WERI-Rb-1 (cell line): ENCODE measurements around the gene TDRD7.
"Not testable (repeated sequence)": the region's sequence is repeated elsewhere in the genome, so short reads cannot be mapped to it uniquely, and the experiment has no call there.

Source experiments
- DNase-seq: peaks from one replicate; pipeline ENCODE4 v3.0.0-alpha.2; 2020
- H3K27ac ChIP-seq: fragments of 250-450 bp; sonication (Bioruptor Pico); 2 replicates; pipeline ENCODE4 v1.5.1; 2020; ENCODE audit warnings: mild to moderate bottlenecking, moderate library complexity
- H3K27me3 ChIP-seq: fragments of 250-450 bp; sonication (Bioruptor Pico); 2 replicates; pipeline ENCODE4 v1.5.1; 2021; ENCODE audit warnings: mild to moderate bottlenecking, low read depth, moderate library complexity; ENCODE audit not compliant: insufficient read depth, severe bottlenecking
- H3K36me3 ChIP-seq: fragments of 250-450 bp; sonication (Bioruptor Pico); 2 replicates; pipeline ENCODE4 v1.5.1; 2020; ENCODE audit warnings: mild to moderate bottlenecking, moderate library complexity
- H3K4me3 ChIP-seq: 2 replicates; pipeline ENCODE4 v1.5.1; 2011; ENCODE audit warnings: low read depth, mild to moderate bottlenecking, control low read depth, low read length
- H3K9me3 ChIP-seq: fragments of 250-450 bp; sonication (Bioruptor Pico); 2 replicates; pipeline ENCODE4 v1.5.1; 2021; ENCODE audit warnings: mild to moderate bottlenecking, moderate library complexity; ENCODE audit not compliant: severe bottlenecking
- CTCF ChIP-seq: IDR thresholded peaks from 2 replicates; pipeline ENCODE4 v1.5.1; 2011; ENCODE audit warnings: low read depth, mild to moderate bottlenecking, control low read depth, inconsistent platforms, low read length

TDRD7 gene

GRCh38 chr9:97480749-97481148 lies 68.9 kb downstream of the TDRD7 start:
- H3K27me3 ChIP-seq: no peaks in the 10 kb centered on the region
- no peak for TF ChIP-seq CTCF
- H3K4me3 ChIP-seq: no peak overlapping the region
- H3K36me3 ChIP-seq: peaks cover 9% of the 10 kb centered on the region
- no peak for DNase-seq
- H3K27ac ChIP-seq: no peak overlapping the region
- no peaks in the 10 kb centered on the region for H3K9me3 ChIP-seq

GRCh38 chr9:97484134-97484533 lies 72.2 kb downstream of the TDRD7 start:
- Histone ChIP-seq H3K27ac (no peak overlapping the region), H3K9me3 (no peaks in the 10 kb centered on the region), H3K36me3 (peaks cover 9% of the 10 kb centered on the region), H3K27me3 (no peaks in the 10 kb centered on the region), H3K4me3 (no peak overlapping the region)
- no peak for DNase-seq
- TF ChIP-seq CTCF: no peak

- Histone ChIP-seq H3K27me3 (no peaks in the 10 kb centered on the region), H3K4me3 (no peak overlapping the region), H3K9me3 (no peaks in the 10 kb centered on the region), H3K27ac (no peak overlapping the region), H3K36me3 (peaks cover 9% of the 10 kb centered on the region)
- no peak for DNase-seq
- TF ChIP-seq CTCF: peak; percentile 76
Observed at GRCh38 chr9:97487107-97487506, 75.2 kb downstream of the TDRD7 start.

- TF ChIP-seq CTCF: no peak
- no peak for DNase-seq
- Histone ChIP-seq H3K27ac (no peak overlapping the region), H3K4me3 (no peak overlapping the region), H3K36me3 (peaks cover 6% of the 10 kb centered on the region), H3K9me3 (no peaks in the 10 kb centered on the region), H3K27me3 (no peaks in the 10 kb centered on the region)
Observed at GRCh38 chr9:97487861-97488260, 76.0 kb downstream of the TDRD7 start.

GRCh38 chr9:97491216-97491999 lies 79.5 kb downstream of the TDRD7 start:
- H3K4me3 ChIP-seq: no peak overlapping the region
- TF ChIP-seq CTCF: no peak
- no peaks in the 10 kb centered on the region for H3K9me3 ChIP-seq
- H3K27me3 ChIP-seq: no peaks in the 10 kb centered on the region
- H3K27ac ChIP-seq: no peak overlapping the region
- DNase-seq: no peak
- H3K36me3 ChIP-seq: peaks cover 4% of the 10 kb centered on the region; the same call in 1 of the 2 replicates

GRCh38 chr9:97497558-97498375 lies 85.9 kb downstream of the TDRD7 start:
- DNase-seq, H3K9me3 ChIP-seq, H3K4me3 ChIP-seq, H3K27ac ChIP-seq, H3K36me3 ChIP-seq: not testable (repeated sequence)
- H3K27me3 ChIP-seq: peaks cover 17% of the 10 kb centered on the region

- H3K27me3 ChIP-seq: peaks cover 17% of the 10 kb centered on the region
- H3K9me3 ChIP-seq, DNase-seq, H3K4me3 ChIP-seq, H3K36me3 ChIP-seq, H3K27ac ChIP-seq: not testable (repeated sequence)
Observed at GRCh38 chr9:97498846-97499245, 87.0 kb downstream of the TDRD7 start.
